ENCODE measurements around the gene TTC29. TPM values are rescaled to one million over a fixed set of nuclear protein-coding genes. Genes with fewer than 3 reads are reported as not detected.

TTC29 gene
- total RNA-seq, 4 donors from 2014 or later, result not detected

GRCh38 chr4:146969126-146969525, 23.5 kb upstream of the TTC29 start:
- no peak for TF ChIP-seq CTCF (IDR thresholded peaks at IDR 0.05)
- DNase-seq (ENCODE audit: low spot score), result no peak
- no peak for ATAC-seq (ENCODE audit: low FRiP score)

GRCh38 chr4:146960634-146961033, 15.0 kb upstream of the TTC29 start:
- DNase-seq (ENCODE audit: low spot score) (no peak), ATAC-seq (ENCODE audit: low FRiP score) (no peak)
- TF ChIP-seq CTCF (IDR thresholded peaks at IDR 0.05), result no peak

GRCh38 chr4:146959692-146960091, 14.0 kb upstream of the TTC29 start:
- TF ChIP-seq CTCF (IDR thresholded peaks at IDR 0.05), result no peak
- DNase-seq (ENCODE audit: low spot score), result no peak
- ATAC-seq (ENCODE audit: low FRiP score), result no peak

GRCh38 chr4:146957237-146957636, 11.6 kb upstream of the TTC29 start:
- ATAC-seq (ENCODE audit: low FRiP score), result no peak
- no peak for DNase-seq (ENCODE audit: low spot score)
- TF ChIP-seq CTCF (IDR thresholded peaks at IDR 0.05), result no peak

GRCh38 chr4:146952896-146953295, 7.2 kb upstream of the TTC29 start:
- no peak for DNase-seq (ENCODE audit: low spot score)
- ATAC-seq (ENCODE audit: low FRiP score), result no peak
- TF ChIP-seq CTCF (IDR thresholded peaks at IDR 0.05), result no peak

- no peak for ATAC-seq (ENCODE audit: low FRiP score)
- DNase-seq (ENCODE audit: low spot score), result no peak
- TF ChIP-seq CTCF (IDR thresholded peaks at IDR 0.05), result no peak
Observed at GRCh38 chr4:146949559-146949958, 3.9 kb upstream of the TTC29 start.

GRCh38 chr4:146943691-146944375, 1.8 kb downstream of the TTC29 start:
- DNase-seq (ENCODE audit: low spot score) (no peak), ATAC-seq (ENCODE audit: low FRiP score) (no peak)
- TF ChIP-seq CTCF (IDR thresholded peaks at IDR 0.05), result no peak

Data from omental fat pad (tissue), 4 donors.